Stomach (tissue), 9 donors: ENCODE measurements around the gene ARMC6. TPM values are rescaled to one million over a fixed set of nuclear protein-coding genes. Genes with fewer than 3 reads are reported as not detected.

ENCODE experiments used
- DNase-seq, 2 donors: peaks; one replicate each; pipeline versions ENCODE4 v3.0.0 to v3.0.0-alpha.2; 2013 to 2019
- H3K27ac ChIP-seq, 5 donors: fragments of 200-600 bp in 4 of 5; sonication (generic) in 4 of 5; one replicate each; pipeline ENCODE4 v1.5.1; 2013 to 2019; ENCODE audit warnings: mild to moderate bottlenecking in 1 of 5, moderate library complexity in 1 of 5
- H3K27me3 ChIP-seq, 3 donors: fragments of 200-600 bp; sonication (generic); one replicate each; pipeline ENCODE4 v1.5.1; 2017 to 2019; ENCODE audit warnings: mixed run types in 1 of 3
- H3K36me3 ChIP-seq, 4 donors: fragments of 200-600 bp; sonication (generic); 1 replicate in 3 of 4; 2 replicates in 1 of 4; pipeline ENCODE4 v1.5.1; 2016 to 2019
- H3K4me1 ChIP-seq, 4 donors: fragments of 200-600 bp; sonication (generic); one replicate each; pipeline ENCODE4 v1.5.1; 2016 to 2019
- H3K4me3 ChIP-seq, 4 donors: fragments of 200-600 bp; sonication (generic) in 3 of 4; one replicate each; pipeline ENCODE4 v1.5.1; 2016 to 2019; ENCODE audit warnings: mild to moderate bottlenecking in 1 of 4
- H3K9me3 ChIP-seq, 4 donors: fragments of 200-600 bp; sonication (generic); one replicate each; pipeline ENCODE4 v1.5.1; 2016 to 2019
- CTCF ChIP-seq, 7 experiments: fragments of 450-650 bp in 4 of 7; fragments of 200-600 bp in 3 of 7; sonication (generic) in 3 of 7; IDR thresholded peaks; one replicate each; pipeline ENCODE4 v1.5.1; 2016 to 2019; ENCODE audit warnings: antibody characterized with exemption in 7 of 7, control low read depth in 2 of 7, mild to moderate bottlenecking in 1 of 7
- EP300 ChIP-seq: sonication (generic); formaldehyde crosslinking; IDR thresholded peaks from one replicate; pipeline ENCODE4 v1.6.1; 2017; ENCODE audit warnings: antibody characterized with exemption
- POLR2A ChIP-seq, 4 donors: fragments of 450-650 bp; IDR thresholded peaks; one replicate each; pipeline ENCODE4 v1.6.1; 2016; ENCODE audit warnings: antibody characterized with exemption in 4 of 4, control low read depth in 2 of 4, mild to moderate bottlenecking in 1 of 4, moderate library complexity in 1 of 4
- POLR2AphosphoS5 ChIP-seq, 3 donors: sonication (generic); formaldehyde crosslinking; IDR thresholded peaks; one replicate each; pipeline ENCODE4 v1.6.1; 2016; ENCODE audit warnings: antibody characterized with exemption in 3 of 3
- WGBS, 5 donors: extraction: QIAGEN DNeasy Blood & Tissue Kit in 3 of 5; methylation state at CpG; one replicate each; pipeline versions ENCODE4 v1.1.5 to v1.1.7; 2013 to 2018; 5-methylcytosine and 5-hydroxymethylcytosine counted together
- intact Hi-C: fragments of 100-400 bp; cut with DNase I; formaldehyde crosslinking; loops from one replicate; pipeline ENCODE4 v1.15.1; 2023; ENCODE audit warnings: low total_unique reads
- polyA plus RNA-seq, 3 donors: library from polyadenylated mRNA; stranded (reverse); fragments of 200-250 nt; gene quantifications; one replicate each; pipeline ENCODE4 v1.2.3, GENCODE V29; 2013
- total RNA-seq, 5 donors: library from RNA; depleted of rRNA; stranded (reverse); fragments of >200 nt; gene quantifications; one replicate each; pipeline versions ENCODE4 v1.1.0 to v1.2.3, GENCODE V29; 2014 to 2016
- donor health status: healthy with polysubstance abuse.
- donor health status: Bipolar disorder and iron deficiency.
- donor health status: healthy.

ARMC6 gene
- total and polyA plus RNA-seq, 8 donors = 7.0 to 63.8 (median 21.1) TPM

GRCh38 chr19:19050104-19050503 is 16.7 kb downstream of the ARMC6 start:
- intact Hi-C loops = loop anchor here (10.0 kb wide), 1 partner anchor 85 kb away; the partner anchor contains the start of gene TMEM161A
- no peak for DNase-seq
- TF ChIP-seq POLR2A (IDR thresholded peaks at IDR 0.05) = no peak
- no peak for TF ChIP-seq EP300
- no peak for TF ChIP-seq POLR2AphosphoS5 (IDR thresholded peaks at IDR 0.05)
- no peak for TF ChIP-seq CTCF (IDR thresholded peaks at IDR 0.05)
- H3K9me3 ChIP-seq = no peaks in the 10 kb centered on the region
- H3K4me1 ChIP-seq = no peaks in the 10 kb centered on the region
- H3K27ac ChIP-seq = no peak overlapping the region
- H3K4me3 ChIP-seq = no peak overlapping the region
- H3K36me3 ChIP-seq = peaks cover 30 to 84% (median 72%) of the 10 kb centered on the region in 4 donors
- no peaks in the 10 kb centered on the region for H3K27me3 ChIP-seq
- 89 to 96% (median 94%) methylated on average over 4 of the region's 4 CpGs for WGBS, 5 donors

- intact Hi-C loops = loop anchor here (10.0 kb wide), 1 partner anchor 84 kb away; the partner anchor contains the start of gene TMEM161A
Observed at GRCh38 chr19:19050731-19051130, 17.3 kb downstream of the ARMC6 start.

GRCh38 chr19:19051478-19052213 is 18.2 kb downstream of the ARMC6 start:
- no peaks in the 10 kb centered on the region for H3K4me1 ChIP-seq
- intact Hi-C loops = loop anchor here (10.0 kb wide), 1 partner anchor 83 kb away; the partner anchor contains the start of gene TMEM161A
- no peak overlapping the region for H3K27ac ChIP-seq
- H3K36me3 ChIP-seq = peaks cover 38 to 89% (median 76%) of the 10 kb centered on the region in 4 donors
- no peaks in the 10 kb centered on the region for H3K9me3 ChIP-seq
- 90 to 96% (median 94%) methylated on average over 8 to 20 of the region's 20 CpGs for whole genome bisulfite sequencing, 5 donors
- H3K27me3 ChIP-seq = no peaks in the 10 kb centered on the region
- TF ChIP-seq EP300 = no peak
- TF ChIP-seq CTCF (IDR thresholded peaks at IDR 0.05) = no peak
- TF ChIP-seq POLR2A (IDR thresholded peaks at IDR 0.05) = no peak
- no peak for TF ChIP-seq POLR2AphosphoS5 (IDR thresholded peaks at IDR 0.05)
- H3K4me3 ChIP-seq = no peak overlapping the region
- DNase-seq = no peak

More at GRCh38 chr19:19050731-19051130, 17.3 kb downstream of the ARMC6 start:
- 85 to 93% (median 90%) methylated on average over 2 of the region's 2 CpGs for WGBS, 5 donors
- H3K27ac ChIP-seq = no peak overlapping the region
- no peak for DNase-seq
- TF ChIP-seq EP300 (no peak), CTCF (IDR thresholded peaks at IDR 0.05) (no peak), POLR2AphosphoS5 (IDR thresholded peaks at IDR 0.05) (no peak), POLR2A (IDR thresholded peaks at IDR 0.05) (no peak)
- H3K27me3 ChIP-seq = no peaks in the 10 kb centered on the region
- H3K36me3 ChIP-seq = peaks cover 36 to 87% (median 75%) of the 10 kb centered on the region in 4 donors
- H3K4me1 ChIP-seq = no peaks in the 10 kb centered on the region
- H3K4me3 ChIP-seq = no peak overlapping the region
- H3K9me3 ChIP-seq = no peaks in the 10 kb centered on the region

- intact Hi-C loops = loop anchor here (10.0 kb wide), 1 partner anchor 82 kb away; the partner anchor contains the start of gene TMEM161A
- Histone ChIP-seq H3K4me1 (no peaks in the 10 kb centered on the region), H3K27me3 (no peaks in the 10 kb centered on the region), H3K4me3 (no peak overlapping the region), H3K36me3 (peaks cover 38 to 89% (median 80%) of the 10 kb centered on the region in 4 donors), H3K27ac (no peak overlapping the region), H3K9me3 (no peaks in the 10 kb centered on the region)
- TF ChIP-seq CTCF (IDR thresholded peaks at IDR 0.05) (no peak), EP300 (no peak), POLR2A (IDR thresholded peaks at IDR 0.05) (no peak), POLR2AphosphoS5 (IDR thresholded peaks at IDR 0.05) (no peak)
- no peak for DNase-seq
- 73 to 92% (median 82%) methylated on average over 1 of the region's 1 CpG for WGBS, 5 donors
Observed at GRCh38 chr19:19052921-19053320, 19.5 kb downstream of the ARMC6 start.
